OCI-LY1 (cell line): ENCODE measurements around the gene NISCH.

Experiments
- CTCF ChIP-seq: fragments of 200-600 bp; sonication (generic), shearing (Covaris generic); IDR thresholded peaks from 2 replicates; pipeline ENCODE4 v1.5.1; 2017; ENCODE audit warnings: mild to moderate bottlenecking, antibody characterized with exemption, low read length, moderate library complexity, mixed read lengths
- EZH2 ChIP-seq: fragments of 200-600 bp; sonication (generic), shearing (Covaris generic); IDR thresholded peaks from 2 replicates; pipeline ENCODE4 v1.8.0; 2017; ENCODE audit warnings: borderline replicate concordance, mixed run types, mild to moderate bottlenecking, antibody characterized with exemption, low read length, moderate library complexity, mixed read lengths

- TF ChIP-seq CTCF (no peak), EZH2 (no peak)
Measured at GRCh38 chr3:52494445-52494844, 39.0 kb downstream of the NISCH start.
